HL-60/S4 treated with phorbol 12-myristate 13-acetate at 8.2 ng/mL for 4 days and 3 days (cell line): ENCODE data around the gene ENTPD1.
"Not testable (repeated sequence)": the region's sequence is repeated elsewhere in the genome, so short reads cannot be mapped to it uniquely, and the experiment has no call there.

Experiments
- in situ Hi-C: fragments of 300-500 bp; cut with MboI; formaldehyde crosslinking; loops from 2 replicates; pipeline ENCODE4 v1.15.0; 2022; ENCODE audit warnings: low sequenced_read_pairs

The ENTPD1 gene, protein sequence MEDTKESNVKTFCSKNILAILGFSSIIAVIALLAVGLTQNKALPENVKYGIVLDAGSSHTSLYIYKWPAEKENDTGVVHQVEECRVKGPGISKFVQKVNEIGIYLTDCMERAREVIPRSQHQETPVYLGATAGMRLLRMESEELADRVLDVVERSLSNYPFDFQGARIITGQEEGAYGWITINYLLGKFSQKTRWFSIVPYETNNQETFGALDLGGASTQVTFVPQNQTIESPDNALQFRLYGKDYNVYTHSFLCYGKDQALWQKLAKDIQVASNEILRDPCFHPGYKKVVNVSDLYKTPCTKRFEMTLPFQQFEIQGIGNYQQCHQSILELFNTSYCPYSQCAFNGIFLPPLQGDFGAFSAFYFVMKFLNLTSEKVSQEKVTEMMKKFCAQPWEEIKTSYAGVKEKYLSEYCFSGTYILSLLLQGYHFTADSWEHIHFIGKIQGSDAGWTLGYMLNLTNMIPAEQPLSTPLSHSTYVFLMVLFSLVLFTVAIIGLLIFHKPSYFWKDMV

DNA sequence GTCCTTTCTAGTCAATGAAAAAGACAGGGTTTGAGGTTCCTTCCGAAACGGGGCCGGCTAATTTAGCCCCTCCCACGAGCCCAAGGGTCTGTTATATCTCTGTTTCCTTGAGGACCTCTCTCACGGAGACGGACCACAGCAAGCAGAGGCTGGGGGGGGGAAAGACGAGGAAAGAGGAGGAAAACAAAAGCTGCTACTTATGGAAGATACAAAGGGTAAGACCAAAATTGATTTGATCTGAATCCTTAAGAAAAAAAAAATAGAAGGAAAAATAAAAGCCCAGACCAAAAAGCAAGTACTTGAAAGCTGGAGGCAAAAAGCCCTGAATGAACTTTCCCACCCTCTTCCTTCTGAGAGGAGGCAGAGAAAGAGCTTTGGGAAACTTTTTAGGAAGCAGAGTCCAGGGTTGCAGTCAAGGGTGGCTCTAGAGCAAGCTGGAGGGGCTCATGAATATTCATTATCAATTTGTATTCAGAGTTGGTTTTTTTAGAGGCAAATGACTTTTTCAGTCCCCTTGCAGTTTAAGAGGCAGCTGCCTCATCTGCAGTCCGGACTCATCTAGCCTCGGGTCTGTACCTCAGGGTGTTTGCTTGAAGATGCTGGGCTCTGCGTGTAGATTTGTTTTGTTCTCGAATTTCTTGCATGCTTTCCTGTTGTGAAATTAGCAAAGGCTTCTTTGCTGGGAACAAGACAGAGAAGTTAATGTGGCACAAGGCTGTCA is at the start of gene ENTPD1:
TSS of gene ENTPD1 (plus strand) at position 123 of the 721 bp plus-strand sequence. CDS start at position 200, 77 bp downstream.
- in situ Hi-C loops, result no loop called here

DNA sequence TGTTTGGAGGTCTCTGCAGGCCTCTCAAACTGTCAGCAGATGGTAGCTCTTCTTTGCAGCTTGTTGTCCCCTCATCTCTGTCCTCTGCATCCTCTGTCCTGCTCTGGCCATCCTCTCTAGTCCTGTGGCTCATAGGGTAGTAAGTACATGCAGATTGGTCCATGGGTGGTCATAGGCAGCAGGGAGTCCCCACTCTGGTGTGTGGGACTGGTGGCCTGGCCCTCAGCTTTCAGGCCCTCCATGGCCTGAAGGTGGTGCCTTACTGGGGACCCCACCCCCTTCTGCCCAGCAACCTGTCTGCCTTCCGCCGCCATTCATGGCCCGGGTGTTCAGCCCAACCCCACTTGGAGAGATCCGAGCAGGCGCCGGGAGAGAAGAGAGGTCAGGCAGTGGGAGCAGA is 49.4 kb upstream of the ENTPD1 start:
- in situ Hi-C loops, result no loop called here

DNA sequence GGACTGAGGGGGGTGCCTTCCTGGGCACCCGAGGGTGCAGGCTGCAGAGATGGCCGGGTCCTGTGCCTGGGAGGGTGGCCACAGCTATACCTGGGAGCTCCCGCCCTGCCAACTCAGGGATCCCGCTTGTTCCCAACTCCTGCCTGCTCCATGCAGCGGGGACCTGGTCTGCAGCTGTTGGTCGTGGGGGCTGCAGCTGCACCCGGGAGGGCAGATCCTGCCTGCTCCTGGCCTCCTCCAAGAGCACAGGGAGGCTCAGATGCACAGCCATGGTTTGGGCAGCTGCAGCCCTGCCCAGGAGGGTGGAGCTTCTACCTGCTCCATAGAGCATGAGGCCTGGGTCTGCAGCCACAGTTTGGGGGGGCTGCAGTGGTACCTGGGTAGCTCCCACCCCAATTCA is 49.0 kb upstream of the ENTPD1 start:
- in situ Hi-C loops, result no loop called here

DNA sequence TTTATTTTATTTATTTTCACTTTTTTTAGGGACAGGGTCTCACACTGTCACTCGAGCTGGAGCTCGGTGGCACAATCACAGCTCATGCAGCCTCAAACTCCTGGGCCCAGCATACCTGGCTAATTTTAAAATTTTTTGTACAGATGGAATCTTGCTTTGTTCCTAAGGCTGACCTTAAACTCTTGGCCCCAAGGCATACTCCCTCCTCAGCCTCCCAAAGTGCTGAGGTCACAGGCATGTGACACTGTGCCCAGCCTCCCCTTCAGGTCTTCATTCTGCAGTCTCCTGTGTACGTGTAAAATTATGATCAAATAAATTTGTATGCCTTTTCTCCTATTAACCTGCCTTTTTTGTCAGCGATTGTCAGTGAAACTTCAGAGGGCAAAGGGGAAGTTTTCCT is 44.5 kb upstream of the ENTPD1 start:
- in situ Hi-C loops, result no loop called here

DNA sequence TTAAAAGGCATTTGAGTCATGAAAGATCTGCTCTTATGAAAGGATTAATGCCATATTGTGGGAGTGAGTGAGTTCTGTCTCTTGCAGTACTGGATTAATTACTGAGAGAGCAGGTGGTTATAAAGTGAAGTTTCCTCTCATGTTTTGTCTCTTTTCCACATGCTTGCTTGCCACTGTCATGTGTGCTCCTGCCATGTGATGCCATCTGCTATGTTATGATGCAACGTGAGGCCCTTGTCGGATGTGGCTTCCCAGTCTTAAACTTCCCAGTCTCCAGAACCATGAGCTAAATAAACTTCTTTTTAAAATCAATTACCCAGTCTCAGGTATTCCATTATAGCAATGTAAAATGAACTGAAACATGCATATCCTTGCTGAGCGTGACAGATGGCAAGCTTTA is 39.5 kb upstream of the ENTPD1 start:
- in situ Hi-C loops, result no loop called here

DNA sequence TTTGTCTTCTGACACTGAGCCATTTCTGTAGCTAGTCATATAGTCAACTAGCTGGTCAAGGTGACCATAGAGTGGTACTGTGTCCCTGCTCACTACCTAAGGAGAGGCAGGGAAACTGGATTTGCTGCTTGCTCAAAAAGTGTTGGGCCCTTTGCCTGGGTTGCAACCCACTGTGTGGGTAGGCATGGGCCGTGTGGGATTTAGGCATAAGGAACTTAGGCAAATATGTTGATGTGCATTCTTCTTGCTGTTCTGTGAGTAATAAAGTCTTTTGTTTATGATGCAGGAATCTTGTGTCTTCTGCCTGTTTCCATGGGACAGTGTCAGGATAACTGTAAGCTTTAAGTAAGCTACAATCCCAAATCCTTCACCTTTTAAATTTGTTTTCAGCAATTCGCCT is 39.1 kb upstream of the ENTPD1 start:
- in situ Hi-C loops, result no loop called here

DNA sequence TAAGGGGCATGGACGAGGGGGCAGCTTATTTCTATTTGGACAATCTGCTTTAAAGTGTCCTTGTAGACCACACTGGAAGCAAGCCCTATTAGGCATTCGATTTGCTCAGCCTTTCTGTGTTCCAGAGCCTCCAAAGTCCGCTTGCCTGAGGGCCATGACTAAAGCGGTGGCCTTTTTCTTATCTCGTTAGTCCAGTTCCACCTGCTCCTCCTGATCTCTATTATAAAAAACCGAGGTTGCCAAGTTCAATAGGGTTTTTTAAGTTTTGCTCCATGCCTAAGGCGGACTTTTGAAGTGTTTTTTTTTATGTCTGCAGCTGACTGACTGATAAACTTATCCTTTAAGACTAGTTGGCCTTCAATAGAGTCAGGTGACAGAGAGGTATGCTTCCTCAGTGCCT is 35.2 kb upstream of the ENTPD1 start:
- in situ Hi-C loops, result not testable (repeated sequence)

DNA sequence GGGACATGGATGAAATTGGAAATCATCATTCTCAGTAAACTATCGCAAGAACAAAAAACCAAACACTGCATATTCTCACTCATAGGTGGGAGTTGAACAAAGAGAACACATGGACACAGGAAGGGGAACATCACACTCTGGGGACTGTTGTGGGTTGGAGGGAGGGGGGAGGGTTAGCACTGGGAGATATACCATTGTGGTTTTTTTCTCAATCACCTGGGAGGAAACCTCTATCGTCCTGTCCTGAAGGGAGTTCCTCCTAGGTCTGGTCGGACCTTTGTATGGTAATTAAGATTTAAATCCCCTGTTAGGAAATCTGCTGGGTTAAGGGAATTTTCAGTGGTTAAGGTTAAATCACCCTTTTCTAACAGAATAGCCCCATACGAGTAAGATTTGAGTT is 33.5 kb upstream of the ENTPD1 start:
- in situ Hi-C loops, result not testable (repeated sequence)

DNA sequence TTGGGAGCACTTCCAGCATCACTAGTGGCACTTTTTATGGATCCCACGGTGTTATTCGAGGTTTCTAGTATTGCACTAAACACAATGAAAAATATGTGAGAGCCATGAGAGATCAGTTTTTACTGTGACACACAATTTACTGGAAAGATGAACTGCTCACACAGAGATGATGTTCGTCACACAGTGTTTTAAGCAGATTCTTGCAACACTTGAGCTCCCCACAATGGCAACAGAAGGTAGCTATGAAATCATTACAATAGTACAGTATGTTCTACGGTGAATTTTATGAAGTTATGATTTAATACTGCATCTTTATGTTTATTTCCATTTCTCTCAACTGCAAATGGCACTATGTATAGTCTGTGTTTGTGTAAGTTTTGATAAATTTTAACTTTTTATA is 27.4 kb upstream of the ENTPD1 start:
- in situ Hi-C loops, result no loop called here

DNA sequence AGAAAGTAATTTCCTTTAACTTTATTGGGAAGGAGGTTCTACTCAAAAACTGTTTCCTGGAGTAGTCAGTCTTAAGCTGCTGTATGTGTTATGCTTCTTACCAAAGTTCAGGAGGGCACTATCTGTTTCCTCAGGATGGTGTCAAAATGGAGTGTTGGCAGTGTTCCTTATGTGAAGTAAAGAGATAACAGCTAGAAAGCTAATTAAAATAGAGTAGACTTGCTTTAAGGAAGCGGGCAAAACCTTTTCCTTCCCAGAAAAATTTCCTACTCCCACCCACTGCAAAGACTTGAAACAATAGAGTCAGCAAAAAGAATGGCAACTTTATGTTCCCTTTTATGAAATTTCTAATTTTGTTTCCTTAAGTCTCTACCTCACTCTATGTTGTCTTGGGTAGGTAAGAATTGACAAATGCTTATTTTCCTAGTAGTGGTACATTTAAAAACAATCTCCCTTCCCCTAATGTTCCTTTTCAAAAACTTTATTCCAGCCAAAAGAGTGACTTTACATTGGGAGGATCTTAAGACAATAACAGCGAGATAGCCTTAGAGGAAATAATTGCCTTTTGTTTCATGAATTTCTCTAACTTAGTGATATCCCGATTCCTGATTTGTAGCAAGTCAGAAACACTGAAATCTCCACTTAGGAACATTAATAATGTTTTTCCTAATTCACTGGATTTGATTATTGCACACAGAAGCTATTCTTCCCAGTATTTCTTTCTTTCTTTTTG is 26.5 kb upstream of the ENTPD1 start:
- in situ Hi-C loops, result no loop called here

DNA sequence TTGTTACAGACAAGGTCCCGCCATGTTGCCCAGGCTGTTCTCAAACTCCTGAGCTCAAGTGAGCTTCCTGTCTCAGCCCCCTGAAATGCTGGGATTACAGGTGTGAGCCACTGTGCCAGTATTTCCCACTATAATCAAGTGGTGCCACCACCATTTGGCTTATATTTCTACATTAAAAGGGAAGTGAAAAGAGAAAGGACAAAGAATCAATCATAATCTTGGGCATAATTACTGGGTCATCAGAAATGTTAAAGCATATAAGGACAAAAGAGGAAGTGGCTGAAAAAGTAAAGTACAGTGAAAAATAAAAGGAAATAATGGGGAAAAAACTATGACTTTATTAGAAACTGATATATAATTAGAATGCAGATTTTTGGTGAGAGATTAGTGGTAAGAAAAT is 25.7 kb upstream of the ENTPD1 start:
- in situ Hi-C loops, result no loop called here

DNA sequence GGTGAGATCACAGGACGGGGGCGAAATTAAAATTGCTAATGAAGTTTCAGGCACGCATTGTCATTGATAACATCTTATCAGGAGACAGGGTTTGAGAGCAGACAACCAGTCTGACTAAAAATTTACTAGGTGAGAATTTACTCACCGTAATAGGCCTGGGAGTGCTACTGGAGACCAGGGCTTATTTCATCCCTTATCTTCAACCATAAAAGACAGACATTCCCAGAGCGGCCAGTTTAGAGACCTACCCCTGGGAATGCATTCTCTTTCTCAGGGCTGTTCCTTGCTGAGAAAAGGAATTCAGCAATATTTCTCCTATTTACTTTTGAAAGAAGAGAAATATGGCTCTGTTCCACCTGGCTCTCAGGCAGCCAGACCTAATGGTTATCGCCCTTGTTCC is 23.1 kb upstream of the ENTPD1 start:
- in situ Hi-C loops, result not testable (repeated sequence)

DNA sequence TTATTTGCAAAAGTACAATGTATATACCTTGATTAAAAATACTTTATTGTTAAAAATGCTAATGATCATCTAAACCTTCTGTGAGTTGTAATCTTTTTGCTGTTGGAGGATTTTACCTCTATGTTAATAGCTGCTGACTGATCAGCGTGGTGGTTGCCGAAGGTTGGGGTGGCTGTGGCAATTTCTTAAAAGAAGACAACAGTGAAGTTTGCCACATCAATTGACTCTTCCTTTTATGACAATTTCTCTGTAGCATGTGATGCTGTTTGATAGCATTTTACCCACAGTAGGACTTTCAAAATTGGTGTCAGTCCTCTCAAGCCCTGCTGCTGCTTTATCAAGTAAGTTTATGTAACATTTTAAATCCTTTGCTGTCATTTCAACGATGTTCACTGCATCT is 16.9 kb upstream of the ENTPD1 start:
- in situ Hi-C loops, result no loop called here

DNA sequence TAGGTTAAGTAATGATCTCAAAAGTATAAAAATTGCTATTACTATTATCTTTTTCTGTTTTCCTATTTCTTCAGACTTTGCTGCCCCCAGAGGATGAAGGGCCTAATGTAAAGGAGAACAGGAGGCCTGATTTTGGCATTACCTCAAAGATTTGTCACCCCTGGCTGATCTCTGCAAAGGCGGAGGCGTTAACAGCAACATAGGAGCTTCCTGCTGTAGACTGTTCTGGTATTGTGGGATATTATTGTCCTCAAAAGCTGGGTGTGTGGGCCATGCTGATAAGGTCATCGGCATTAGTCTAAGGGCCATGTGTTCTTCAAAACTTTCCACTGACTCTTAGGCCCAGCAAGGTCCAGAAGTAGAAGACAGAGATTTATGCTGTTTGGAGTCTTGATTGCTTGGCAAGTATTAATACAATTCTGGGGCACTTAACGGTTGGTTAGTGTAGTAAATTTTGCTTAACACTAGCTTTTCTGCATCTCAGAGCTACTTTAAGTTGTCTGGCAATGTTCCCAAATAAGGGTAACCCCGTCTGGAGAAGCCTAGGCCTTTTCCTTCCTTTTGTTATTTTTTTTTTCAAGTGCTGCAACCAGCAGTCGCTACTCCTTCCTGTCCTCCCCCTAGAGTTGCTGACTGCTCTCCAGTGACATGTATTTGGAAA is 14.0 kb upstream of the ENTPD1 start:
- in situ Hi-C loops, result no loop called here

DNA sequence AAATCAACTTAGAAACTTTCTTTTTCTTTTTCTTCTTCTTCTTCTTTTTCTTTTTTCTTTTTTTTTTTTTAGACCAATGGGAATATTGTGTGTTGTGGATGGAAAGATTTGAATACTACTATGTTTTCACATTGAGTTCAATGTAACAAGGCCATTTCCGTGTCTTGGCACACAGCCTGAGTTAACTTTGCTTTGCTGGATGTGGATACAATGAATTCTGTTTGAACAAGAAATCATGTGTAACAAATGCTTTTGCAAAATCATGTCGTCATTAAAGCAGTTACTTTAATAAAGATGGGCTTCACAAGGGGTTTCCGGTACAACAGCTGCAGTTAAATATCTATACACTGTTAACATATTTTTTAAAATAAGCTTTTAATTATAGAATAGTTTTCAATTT is 13.5 kb upstream of the ENTPD1 start:
- in situ Hi-C loops, result no loop called here

DNA sequence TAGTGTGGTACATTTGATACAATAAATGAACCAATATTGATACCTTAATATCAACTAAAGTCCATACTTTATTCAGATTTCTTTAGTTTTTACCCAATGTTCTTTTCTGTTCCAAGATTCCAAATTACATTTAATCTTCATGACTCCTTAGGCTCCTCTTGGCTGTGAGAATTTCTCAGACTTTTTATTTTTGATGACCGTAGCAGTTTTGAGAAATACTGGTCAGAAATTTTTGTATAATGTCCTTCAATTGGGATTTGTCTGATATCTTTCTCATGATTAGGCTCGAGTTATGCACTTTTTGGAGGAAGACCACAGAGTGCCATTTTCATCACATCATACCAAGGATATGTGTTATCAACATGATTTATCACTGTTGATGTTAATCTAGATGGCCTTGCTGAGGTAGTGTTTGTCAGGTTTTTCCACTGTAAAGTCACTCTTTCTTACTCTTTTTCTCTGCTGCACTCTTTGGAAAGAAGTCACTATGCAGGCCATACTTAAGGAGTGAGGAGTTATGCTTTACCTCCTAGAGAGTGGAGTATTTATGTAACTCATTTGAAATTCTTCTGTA is 12.9 kb upstream of the ENTPD1 start:
- in situ Hi-C loops, result no loop called here

DNA sequence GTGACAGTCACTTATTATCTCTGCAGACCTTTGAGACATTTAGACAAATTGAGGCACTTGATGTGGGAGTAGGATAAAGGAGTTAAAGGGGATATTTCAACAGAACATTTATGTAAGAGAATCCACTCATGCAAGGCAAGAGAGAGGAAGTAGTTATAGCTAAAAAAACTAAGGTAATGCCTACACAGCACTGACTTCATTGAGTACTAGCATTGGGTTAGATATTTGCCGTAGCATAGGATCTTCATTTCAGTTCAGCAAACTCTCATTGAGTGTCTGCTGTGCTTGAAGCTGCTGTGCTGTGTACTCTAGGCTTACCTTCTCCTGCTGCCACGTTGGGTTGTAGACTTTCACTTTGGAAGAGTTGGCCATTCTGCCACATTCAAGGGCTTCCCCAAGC is 10.5 kb upstream of the ENTPD1 start:
- in situ Hi-C loops, result no loop called here

DNA sequence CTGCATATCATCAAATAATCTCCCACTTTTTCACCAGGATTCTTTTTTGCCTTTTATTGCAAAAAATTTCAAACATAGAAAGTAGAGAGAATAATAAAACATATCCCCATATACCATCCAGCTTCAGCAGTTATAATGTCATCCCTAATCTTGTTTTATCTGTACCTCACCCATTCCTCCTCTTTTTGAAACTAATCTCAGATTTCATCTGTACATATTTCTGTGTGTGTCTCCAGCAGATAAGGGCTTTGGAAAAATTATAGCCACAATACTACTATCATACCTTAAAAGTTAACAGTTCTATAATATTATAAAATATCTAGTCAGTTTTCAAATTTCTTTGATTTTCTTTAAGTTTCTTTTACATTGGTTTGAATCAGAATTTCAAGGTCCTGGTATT is 7.6 kb upstream of the ENTPD1 start:
- in situ Hi-C loops, result no loop called here

DNA sequence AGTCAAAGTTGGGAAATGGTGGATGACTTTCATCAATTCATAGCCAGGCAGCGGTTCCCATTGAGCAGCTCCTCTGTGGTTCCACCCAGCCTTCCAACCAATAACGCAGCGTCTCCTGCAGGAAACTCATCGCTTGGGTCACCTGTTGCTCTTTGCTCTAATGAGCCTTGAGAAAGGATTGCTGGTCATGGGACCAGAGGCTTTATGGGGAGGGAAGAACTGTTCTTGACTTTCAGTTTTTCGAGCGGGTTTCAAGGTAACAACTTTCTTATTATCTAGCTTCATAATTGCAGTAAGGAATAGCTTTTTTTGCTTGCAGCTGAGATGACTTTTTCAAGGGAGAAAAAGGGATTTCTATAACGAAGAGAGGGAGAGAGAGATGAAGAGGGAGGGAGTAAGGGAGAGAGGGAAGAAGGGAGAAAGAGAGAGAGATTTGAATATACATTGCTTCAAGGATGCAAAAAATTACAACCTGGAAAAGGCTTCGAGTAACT is 405 bp upstream of the ENTPD1 start:
- in situ Hi-C loops, result no loop called here
